Measurements from ENCODE around the gene HOXD8.

DNA sequence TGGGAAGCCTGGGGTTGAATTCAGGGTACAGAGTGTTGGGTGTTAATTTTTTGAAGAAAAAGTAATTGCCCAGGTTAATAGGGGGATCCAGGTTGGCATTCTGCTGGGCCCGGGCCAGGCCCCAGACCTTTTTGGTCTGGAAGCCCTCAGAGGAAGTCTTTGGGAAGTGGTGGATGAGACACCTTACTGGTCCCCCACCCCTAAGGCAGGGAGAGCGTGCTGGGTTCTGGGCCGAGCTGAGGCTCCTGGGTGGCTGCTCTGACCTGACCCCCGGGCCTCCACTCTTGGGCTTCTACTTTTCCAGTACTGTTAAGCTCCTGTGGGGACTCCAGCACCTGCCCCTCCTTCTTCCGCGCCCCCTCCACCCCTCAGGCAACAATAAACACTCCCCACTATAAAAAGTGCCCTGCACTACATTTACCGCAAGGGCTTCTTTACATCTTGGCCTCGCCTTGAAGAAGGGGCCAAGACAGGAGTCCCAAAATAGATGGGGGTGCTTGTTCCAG, 26.8 kb downstream of the HOXD8 start:
- TF ChIP-seq EP300 (IDR thresholded peaks at IDR 0.05), result no peak
- TF ChIP-seq, protein P1, sequence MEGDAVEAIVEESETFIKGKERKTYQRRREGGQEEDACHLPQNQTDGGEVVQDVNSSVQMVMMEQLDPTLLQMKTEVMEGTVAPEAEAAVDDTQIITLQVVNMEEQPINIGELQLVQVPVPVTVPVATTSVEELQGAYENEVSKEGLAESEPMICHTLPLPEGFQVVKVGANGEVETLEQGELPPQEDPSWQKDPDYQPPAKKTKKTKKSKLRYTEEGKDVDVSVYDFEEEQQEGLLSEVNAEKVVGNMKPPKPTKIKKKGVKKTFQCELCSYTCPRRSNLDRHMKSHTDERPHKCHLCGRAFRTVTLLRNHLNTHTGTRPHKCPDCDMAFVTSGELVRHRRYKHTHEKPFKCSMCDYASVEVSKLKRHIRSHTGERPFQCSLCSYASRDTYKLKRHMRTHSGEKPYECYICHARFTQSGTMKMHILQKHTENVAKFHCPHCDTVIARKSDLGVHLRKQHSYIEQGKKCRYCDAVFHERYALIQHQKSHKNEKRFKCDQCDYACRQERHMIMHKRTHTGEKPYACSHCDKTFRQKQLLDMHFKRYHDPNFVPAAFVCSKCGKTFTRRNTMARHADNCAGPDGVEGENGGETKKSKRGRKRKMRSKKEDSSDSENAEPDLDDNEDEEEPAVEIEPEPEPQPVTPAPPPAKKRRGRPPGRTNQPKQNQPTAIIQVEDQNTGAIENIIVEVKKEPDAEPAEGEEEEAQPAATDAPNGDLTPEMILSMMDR (IDR thresholded peaks at IDR 0.05), result no peak

Data from ovary (tissue), 3 donors.